ENCODE data around the gene CARD11. TPM values are rescaled to one million over a fixed set of nuclear protein-coding genes. Genes with fewer than 3 reads are reported as not detected.
A peak's percentile ranks its signal among the peaks of the same experiment; 100 is the strongest.

CARD11 gene
- total RNA-seq, result under 1 TPM in 3 of 4 donors, not detected in 1; 0.24 to 0.38 (median 0.29) TPM

GRCh38 chr7:3043544-3044371 is at the start of gene CARD11:
CARD11 (minus strand) TSS chr7:3043867; CDS start chr7:2958506, 85,361 bp downstream.
- H3K27ac ChIP-seq, result no peak within 1 kb of the TSS
- peaks cover 6% of the 10 kb centered on the region for H3K4me1 ChIP-seq
- 6% methylated on average over 38 of the region's 45 CpGs for WGBS
- H3K27me3 ChIP-seq, result peaks cover 38% of the 10 kb centered on the region
- TF ChIP-seq EP300 (IDR thresholded peaks at IDR 0.05), result no peak
- no peak for TF ChIP-seq POLR2A (IDR thresholded peaks at IDR 0.05)
- TF ChIP-seq CTCF (IDR thresholded peaks at IDR 0.05), result no peak
- no peak for TF ChIP-seq POLR2AphosphoS5 (IDR thresholded peaks at IDR 0.05)
- H3K36me3 ChIP-seq, result no peaks in the 10 kb centered on the region
- H3K9me3 ChIP-seq, result no peaks in the 10 kb centered on the region
- peak within 1 kb of the TSS; percentile 30 for H3K4me3 ChIP-seq
- DNase-seq (ENCODE audit: low spot score in 2 of 2), result peak in 1 of 2 donors; percentile 63

- Histone ChIP-seq H3K4me3 (no peak overlapping the region), H3K27ac (no peak overlapping the region), H3K27me3 (no peaks in the 10 kb centered on the region), H3K4me1 (no peaks in the 10 kb centered on the region), H3K9me3 (no peaks in the 10 kb centered on the region), H3K36me3 (no peaks in the 10 kb centered on the region)
- no peak for DNase-seq (ENCODE audit: low spot score in 2 of 2)
- TF ChIP-seq POLR2A (IDR thresholded peaks at IDR 0.05), result no peak
- WGBS, result 65% methylated on average over 6 of the region's 6 CpGs
Measured at GRCh38 chr7:3092468-3092867, 48.8 kb upstream of the CARD11 start.

- no peak overlapping the region for H3K4me3 ChIP-seq
- H3K36me3 ChIP-seq, result no peaks in the 10 kb centered on the region
- H3K4me1 ChIP-seq, result no peaks in the 10 kb centered on the region
- H3K27ac ChIP-seq, result no peak overlapping the region
- TF ChIP-seq CTCF (IDR thresholded peaks at IDR 0.05) (no peak), EP300 (IDR thresholded peaks at IDR 0.05) (no peak), POLR2AphosphoS5 (IDR thresholded peaks at IDR 0.05) (no peak), POLR2A (IDR thresholded peaks at IDR 0.05) (no peak)
- 84% methylated on average over 8 of the region's 8 CpGs for WGBS
- H3K27me3 ChIP-seq, result peaks cover 6% of the 10 kb centered on the region
- DNase-seq (ENCODE audit: low spot score in 2 of 2), result no peak
- H3K9me3 ChIP-seq, result no peaks in the 10 kb centered on the region
Measured at GRCh38 chr7:3091631-3092030, 48.0 kb upstream of the CARD11 start.

GRCh38 chr7:3089493-3089892 is 45.8 kb upstream of the CARD11 start:
- H3K4me3 ChIP-seq, result no peak overlapping the region
- H3K27me3 ChIP-seq, result peaks cover 15% of the 10 kb centered on the region
- no peak overlapping the region for H3K27ac ChIP-seq
- H3K4me1 ChIP-seq, result no peaks in the 10 kb centered on the region
- 49% methylated on average over 11 of the region's 11 CpGs for WGBS
- DNase-seq (ENCODE audit: low spot score in 2 of 2), result no peak
- no peaks in the 10 kb centered on the region for H3K36me3 ChIP-seq
- no peak for TF ChIP-seq POLR2A (IDR thresholded peaks at IDR 0.05)
- no peak for TF ChIP-seq EP300 (IDR thresholded peaks at IDR 0.05)
- TF ChIP-seq CTCF (IDR thresholded peaks at IDR 0.05), result peak in 1 of 2 donors; percentile 43
- TF ChIP-seq POLR2AphosphoS5 (IDR thresholded peaks at IDR 0.05), result no peak
- H3K9me3 ChIP-seq, result no peaks in the 10 kb centered on the region

- Histone ChIP-seq H3K4me1 (no peaks in the 10 kb centered on the region), H3K27ac (no peak overlapping the region), H3K27me3 (peaks cover 15% of the 10 kb centered on the region), H3K4me3 (no peak overlapping the region), H3K9me3 (no peaks in the 10 kb centered on the region), H3K36me3 (no peaks in the 10 kb centered on the region)
- no peak for DNase-seq (ENCODE audit: low spot score in 2 of 2)
- 61% methylated on average over 6 of the region's 7 CpGs for WGBS
- TF ChIP-seq EP300 (IDR thresholded peaks at IDR 0.05) (no peak), CTCF (IDR thresholded peaks at IDR 0.05) (no peak), POLR2AphosphoS5 (IDR thresholded peaks at IDR 0.05) (no peak), POLR2A (IDR thresholded peaks at IDR 0.05) (no peak)
Measured at GRCh38 chr7:3087243-3087755, 43.6 kb upstream of the CARD11 start.

Measured in suprapubic skin (tissue), 4 donors.